SK-N-SH (cell line): ENCODE data around the gene PPT2.

Experiments used
- EZH2phosphoT487 ChIP-seq: fragments of 200-600 bp; sonication (generic); IDR thresholded peaks from 2 replicates; pipeline ENCODE4 v1.6.1; 2017; ENCODE audit warnings: low read depth, mixed run types, mild to moderate bottlenecking, antibody characterized with exemption, moderate library complexity, borderline replicate concordance
- NFIC ChIP-seq: IDR thresholded peaks from 2 replicates; pipeline ENCODE4 v1.4.0; 2012; ENCODE audit warnings: borderline replicate concordance

- TF ChIP-seq NFIC (no peak), EZH2phosphoT487 (no peak)
These were observed 38.7 kb downstream of the PPT2 start, which contains the start of gene GPSM3 for GRCh38 chr6:32192608-32193039.
